NCI-H2029 (cell line): Measurements from ENCODE around the gene OSBPL10.
"Not testable (repeated sequence)": the region's sequence is repeated elsewhere in the genome, so short reads cannot be mapped to it uniquely, and the experiment has no call there.

Experiments used
- DNase-seq: peaks from one replicate; lab custom pipeline; 2025; lab: John Stamatoyannopoulos, UW

OSBPL10 gene

DNA sequence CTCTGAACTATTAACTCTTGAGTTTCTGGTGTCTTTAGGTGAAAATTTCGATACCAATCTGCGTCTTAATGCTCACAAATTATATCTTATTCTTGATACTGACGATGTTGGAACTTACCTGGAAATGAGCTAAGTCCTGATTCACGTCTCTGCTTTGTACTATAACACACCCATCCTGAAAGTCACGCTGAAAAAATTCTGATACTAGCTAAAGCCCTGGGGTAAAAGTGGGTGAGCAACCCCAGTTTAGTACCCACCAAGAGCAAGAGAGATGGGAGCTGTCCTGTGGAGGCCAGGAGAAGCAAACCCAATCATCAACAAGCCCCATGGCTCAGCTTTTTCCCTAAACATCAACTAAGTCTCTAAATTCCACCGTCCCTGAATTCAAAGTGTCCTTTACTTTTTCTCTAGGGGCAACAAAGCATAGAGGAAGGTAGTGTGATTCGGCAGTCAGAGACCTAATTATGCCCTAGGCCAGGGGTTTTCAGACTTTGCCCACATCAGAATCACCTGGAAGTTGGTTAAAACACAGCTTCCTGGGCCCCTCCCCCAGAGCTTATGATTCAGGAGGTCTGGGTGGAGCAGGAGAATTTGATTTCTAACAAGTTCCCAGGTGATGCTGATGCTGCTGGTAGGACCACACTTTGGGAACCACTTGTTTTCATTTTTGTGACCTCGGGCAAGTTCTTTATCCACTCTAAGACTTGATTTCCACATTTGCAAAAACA, 90.2 kb downstream of the OSBPL10 start:
- no peak for DNase-seq

DNA sequence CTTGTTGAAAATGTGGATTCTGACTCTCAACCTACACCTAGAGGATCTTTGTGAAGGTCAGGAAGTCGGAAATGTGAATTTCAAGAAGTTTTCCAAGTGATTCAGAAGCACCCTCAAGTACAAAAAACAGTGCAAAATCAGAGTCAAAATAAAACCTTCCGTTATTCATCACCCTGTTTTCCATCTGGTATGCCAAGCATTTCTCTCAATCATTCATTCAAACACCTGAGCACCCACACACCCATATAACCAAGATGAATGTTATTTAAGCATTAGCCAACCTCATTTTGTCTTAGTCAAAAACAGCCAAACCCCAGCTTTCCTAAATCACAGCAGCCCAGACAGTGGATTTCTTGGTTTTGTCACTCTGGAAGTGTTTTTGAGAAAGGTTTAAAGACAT, 91.1 kb downstream of the OSBPL10 start:
- no peak for DNase-seq

- DNase-seq, result no peak
Measured at GRCh38 chr3:31885235-31885634, 95.8 kb downstream of the OSBPL10 start.

DNA sequence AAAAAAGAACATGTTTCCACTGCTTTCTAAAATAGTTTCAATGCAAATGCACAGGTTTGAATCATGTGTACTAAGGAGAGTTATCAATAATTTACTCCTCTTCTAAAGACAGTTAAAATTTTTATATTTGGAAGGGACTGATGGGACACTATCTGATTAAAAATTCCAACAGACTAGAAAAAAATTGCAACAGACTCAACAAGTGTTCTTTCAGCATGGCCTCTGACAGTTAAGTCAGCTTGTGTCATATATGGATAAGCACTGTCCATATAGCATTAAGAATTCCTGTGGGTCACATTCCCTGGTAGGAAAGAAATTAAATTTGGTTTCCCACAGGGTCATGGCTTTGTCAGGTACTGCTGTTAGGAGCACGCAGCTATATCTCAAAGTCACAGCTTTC, 96.8 kb downstream of the OSBPL10 start:
- DNase-seq, result no peak

DNA sequence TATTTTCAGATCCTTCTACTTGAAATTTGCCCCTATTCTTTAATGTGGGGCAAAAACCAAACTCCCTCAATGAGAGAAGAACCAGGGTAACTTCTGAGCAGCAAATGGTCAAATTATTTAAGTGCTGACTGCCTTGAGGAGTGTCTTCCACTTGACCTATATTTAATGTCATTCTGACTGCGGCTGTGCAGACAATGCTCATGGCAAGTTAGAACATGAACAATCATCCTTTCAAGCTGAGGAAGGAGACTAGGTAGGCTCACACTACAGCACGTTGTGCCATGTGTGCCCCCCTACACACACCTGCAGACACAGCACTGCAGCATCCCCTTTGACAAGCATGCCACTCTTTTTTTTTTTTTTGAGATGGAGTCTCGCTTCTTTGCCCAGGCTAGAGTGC, 98.2 kb downstream of the OSBPL10 start:
- DNase-seq, result no peak

- no peak for DNase-seq
Measured at GRCh38 chr3:31882431-31882830, 98.6 kb downstream of the OSBPL10 start.

GRCh38 chr3:31880482-31881078, 100.5 kb downstream of the OSBPL10 start:
- no peak for DNase-seq

DNA sequence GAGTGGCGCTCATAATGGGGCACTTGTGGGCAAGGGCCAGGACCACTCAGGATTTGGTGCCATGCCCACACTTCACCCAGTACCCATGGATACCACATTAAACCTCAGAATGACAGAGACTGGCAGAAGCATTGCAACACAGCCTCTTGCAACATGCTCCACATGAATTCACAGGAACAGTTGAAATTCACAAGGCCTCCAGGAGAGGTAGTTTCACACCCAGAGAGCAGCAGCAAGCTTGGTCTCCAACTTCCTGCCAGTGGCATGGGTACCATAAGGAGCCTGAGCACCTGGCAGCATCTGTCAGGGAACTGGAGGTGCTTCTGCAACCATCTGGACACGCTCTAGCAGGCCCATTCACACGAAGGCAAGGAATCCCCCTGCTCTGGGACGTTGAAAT, 101.0 kb downstream of the OSBPL10 start:
- no peak for DNase-seq

- no peak for DNase-seq
Measured at GRCh38 chr3:31879365-31879764, 101.7 kb downstream of the OSBPL10 start.

GRCh38 chr3:31878231-31878838, 102.7 kb downstream of the OSBPL10 start:
- no peak for DNase-seq

DNA sequence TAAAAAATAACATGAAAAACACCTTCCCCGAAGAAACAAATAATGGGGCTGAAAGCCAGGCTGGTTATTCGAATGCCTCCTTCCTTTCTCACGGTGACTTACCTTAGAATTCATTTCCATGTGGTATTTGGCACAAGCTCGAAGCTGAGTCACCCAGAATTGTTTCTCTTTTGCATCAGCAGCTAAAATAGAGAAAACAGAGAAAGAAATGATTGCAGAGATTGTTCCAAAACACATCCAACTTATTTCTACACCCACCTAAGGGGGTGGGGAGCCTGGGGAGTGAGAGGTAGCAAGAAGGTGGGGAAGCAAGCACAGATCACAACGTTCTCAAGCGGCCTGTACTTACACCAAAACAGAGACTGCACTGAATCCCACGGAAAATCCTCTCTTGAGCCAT, 104.7 kb downstream of the OSBPL10 start:
- DNase-seq, result no peak

- DNase-seq, result no peak
Measured at GRCh38 chr3:31875437-31875836, 105.6 kb downstream of the OSBPL10 start.

DNA sequence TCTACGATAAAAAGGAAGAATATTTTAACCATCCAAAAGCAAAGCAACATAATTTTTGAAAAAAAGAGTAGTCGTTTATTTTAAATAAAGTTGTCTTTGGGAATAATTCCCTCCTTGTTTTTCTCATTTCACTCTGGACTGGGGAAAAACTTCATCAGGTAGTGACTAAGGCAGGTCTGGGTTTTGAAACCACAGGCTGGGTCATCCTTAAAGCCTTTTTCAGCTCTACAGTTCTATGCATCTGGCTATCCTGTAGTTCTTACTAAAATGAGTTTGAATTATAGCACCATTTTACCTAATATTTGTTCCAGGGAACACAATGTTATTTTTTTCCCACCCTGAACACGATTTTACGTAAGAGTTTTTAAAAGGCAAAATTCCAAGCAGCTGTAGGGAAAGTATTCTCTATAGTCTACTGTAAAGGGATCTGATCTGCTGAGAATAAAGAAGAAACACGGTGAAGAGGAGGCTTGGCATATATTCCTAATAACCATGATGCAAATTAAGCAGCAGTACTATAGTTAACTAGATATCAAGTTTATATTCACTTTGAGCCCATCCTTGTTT, 107.7 kb downstream of the OSBPL10 start:
- no peak for DNase-seq

- no peak for DNase-seq
Measured at GRCh38 chr3:31871939-31872507, 109.0 kb downstream of the OSBPL10 start.

GRCh38 chr3:31870111-31870510, 111.0 kb downstream of the OSBPL10 start:
- not testable (repeated sequence) for DNase-seq

GRCh38 chr3:31868236-31868635, 112.8 kb downstream of the OSBPL10 start:
- DNase-seq, result no peak

GRCh38 chr3:31862666-31863279, 118.3 kb downstream of the OSBPL10 start:
- no peak for DNase-seq

DNA sequence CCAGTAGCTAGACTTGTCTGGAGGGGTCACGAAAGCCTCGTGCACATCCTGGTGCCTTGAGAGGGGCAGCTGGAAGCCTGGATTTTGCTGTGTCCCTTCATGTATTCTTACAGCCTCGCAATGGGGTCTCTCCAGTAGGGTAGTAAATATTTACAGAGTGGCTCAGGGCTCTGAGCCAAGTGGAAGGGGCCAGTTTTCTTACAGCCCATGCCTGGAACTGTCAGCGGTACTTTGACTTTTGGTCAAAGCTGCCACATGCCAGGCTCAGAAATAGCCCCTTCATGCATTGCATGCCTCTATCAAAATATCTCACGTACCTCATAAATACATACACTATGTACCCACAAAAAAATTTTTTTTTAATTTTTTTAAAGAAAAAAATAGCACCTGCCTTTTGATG, 119.2 kb downstream of the OSBPL10 start:
- DNase-seq, result no peak

GRCh38 chr3:31860642-31861041, 120.4 kb downstream of the OSBPL10 start:
- DNase-seq, result not testable (repeated sequence)

- no peak for DNase-seq
Measured at GRCh38 chr3:31859245-31859644, 121.8 kb downstream of the OSBPL10 start.

GRCh38 chr3:31858439-31858838, 122.6 kb downstream of the OSBPL10 start:
- no peak for DNase-seq

GRCh38 chr3:31853580-31853979, 127.5 kb downstream of the OSBPL10 start:
- no peak for DNase-seq
